Gastrocnemius medialis (tissue), 4 donors: ENCODE measurements around the gene SCARB1. TPM values are rescaled to one million over a fixed set of nuclear protein-coding genes. Genes with fewer than 3 reads are reported as not detected.

ENCODE experiments used
- ATAC-seq, 2 donors: fragments of 150-250 bp; one replicate each; pipeline ENCODE4 v1.9.1; 2016
- DNase-seq, 2 donors: peaks; one replicate each; pipeline ENCODE4 v3.0.0-alpha.2; 2019
- H3K27ac ChIP-seq, 4 donors: fragments of 200-600 bp; sonication (generic); 1 replicate in 1 of 4; 2 replicates in 3 of 4; pipeline ENCODE4 v1.5.1; 2016 to 2018; ENCODE audit warnings: mild to moderate bottlenecking in 2 of 4, moderate library complexity in 1 of 4
- H3K27me3 ChIP-seq, 3 donors: fragments of 200-600 bp; sonication (generic) in 2 of 3; 1 replicate in 1 of 3; 2 replicates in 2 of 3; pipeline versions ENCODE4 v1.5.1 to v1.6.0; 2016 to 2019; ENCODE audit warnings: mild to moderate bottlenecking in 1 of 3, moderate library complexity in 1 of 3
- H3K36me3 ChIP-seq, 2 donors: fragments of 200-600 bp; sonication (generic) in 1 of 2; one replicate each; pipeline ENCODE4 v1.5.1; 2017 to 2018
- H3K4me1 ChIP-seq, 2 donors: fragments of 200-600 bp; sonication (generic) in 1 of 2; one replicate each; pipeline ENCODE4 v1.5.1; 2016 to 2017; ENCODE audit warnings: mild to moderate bottlenecking in 2 of 2
- H3K4me3 ChIP-seq, 4 donors: fragments of 200-600 bp; sonication (generic) in 3 of 4; 1 replicate in 1 of 4; 2 replicates in 3 of 4; pipeline ENCODE4 v1.5.1; 2016 to 2019; ENCODE audit warnings: mild to moderate bottlenecking in 2 of 4
- H3K9me3 ChIP-seq, 3 donors: fragments of 200-600 bp; sonication (generic) in 2 of 3; 1 replicate in 1 of 3; 2 replicates in 2 of 3; pipeline ENCODE4 v1.5.1; 2016 to 2019
- CTCF ChIP-seq, 5 experiments: fragments of 450-650 bp in 3 of 5; fragments of 200-600 bp in 2 of 5; sonication (generic) in 2 of 5; IDR thresholded peaks in 4 of 5; conservative IDR thresholded peaks in 1 of 5; 1 replicate in 4 of 5; 2 replicates in 1 of 5; pipeline ENCODE4 v1.5.1; 2016 to 2019; ENCODE audit warnings: antibody characterized with exemption in 5 of 5, mild to moderate bottlenecking in 3 of 5, moderate library complexity in 3 of 5
- POLR2A ChIP-seq, 2 donors: fragments of 450-650 bp; IDR thresholded peaks; one replicate each; pipeline ENCODE4 v1.6.1; 2017; ENCODE audit warnings: antibody characterized with exemption in 2 of 2, mild to moderate bottlenecking in 2 of 2, moderate library complexity in 2 of 2
- in situ Hi-C, 4 donors: fragments of 200-750 bp; cut with MboI; loops; one replicate each; pipeline versions ENCODE4 v1.15.0 to v1.8.0; 2017; ENCODE audit warnings: low sequenced_read_pairs in 4 of 4
- intact Hi-C: fragments of 100-400 bp; cut with DNase I; formaldehyde crosslinking; loops from one replicate; pipeline ENCODE4 v1.15.1; 2023; ENCODE audit warnings: low total_unique reads
- total RNA-seq, 4 donors: library from RNA; depleted of rRNA; stranded (reverse); fragments of >200 nt; gene quantifications; one replicate each; pipeline versions ENCODE4 v1.1.0 to v1.2.3, GENCODE V29; 2016

The SCARB1 gene
- total RNA-seq, 4 donors from 2014 or later = 5.4 to 8.7 (median 6.2) TPM

DNA sequence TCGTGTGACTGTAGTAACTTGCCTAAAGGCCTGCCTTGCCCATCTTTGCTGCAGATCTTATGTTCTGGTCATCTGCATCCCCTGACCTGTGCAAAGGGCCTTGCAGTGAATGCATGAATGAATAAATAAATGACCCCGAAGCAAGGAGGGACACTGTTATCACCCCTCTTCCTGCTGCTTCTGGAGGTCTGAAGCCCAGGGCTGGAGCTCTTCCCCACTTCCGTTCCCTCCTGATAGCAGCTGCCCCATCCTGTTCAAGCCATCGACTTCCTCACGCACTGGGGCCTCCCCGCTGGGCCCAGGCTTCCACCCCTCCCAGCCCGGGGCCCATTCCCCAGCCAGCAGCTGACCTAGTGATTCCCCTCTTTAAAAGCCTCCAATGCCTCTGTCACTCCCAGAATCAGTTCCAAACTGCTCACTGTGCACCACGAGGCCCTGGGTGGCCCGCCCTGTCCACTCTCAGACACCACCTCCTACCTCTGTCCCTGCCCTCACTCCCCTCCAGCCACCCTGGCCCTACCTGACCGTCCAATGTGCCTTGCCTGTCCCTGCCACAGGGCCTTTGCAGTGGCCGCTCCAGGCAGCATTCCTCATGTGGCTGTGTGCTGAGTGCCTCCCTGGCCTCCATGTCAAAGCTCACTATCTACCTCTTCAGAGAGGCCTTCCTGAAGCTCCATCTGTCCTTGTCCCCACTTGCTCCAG is 78.6 kb downstream of the SCARB1 start:
- ATAC-seq (no peak), DNase-seq (no peak)
- Histone ChIP-seq H3K4me3 (no peak overlapping the region), H3K27me3 (no peaks in the 10 kb centered on the region), H3K27ac (no peak overlapping the region), H3K4me1 (peaks cover 0 to 4% of the 10 kb centered on the region in 2 donors), H3K36me3 (no peaks in the 10 kb centered on the region), H3K9me3 (no peaks in the 10 kb centered on the region)
- TF ChIP-seq POLR2A (IDR thresholded peaks at IDR 0.05) (no peak), CTCF (IDR thresholded peaks at IDR 0.05 in 4 of 5, conservative IDR thresholded peaks at IDR 0.05 in 1 of 5) (no peak)
- intact Hi-C loops = no loop called here
- in situ Hi-C loops = no loop called here

DNA sequence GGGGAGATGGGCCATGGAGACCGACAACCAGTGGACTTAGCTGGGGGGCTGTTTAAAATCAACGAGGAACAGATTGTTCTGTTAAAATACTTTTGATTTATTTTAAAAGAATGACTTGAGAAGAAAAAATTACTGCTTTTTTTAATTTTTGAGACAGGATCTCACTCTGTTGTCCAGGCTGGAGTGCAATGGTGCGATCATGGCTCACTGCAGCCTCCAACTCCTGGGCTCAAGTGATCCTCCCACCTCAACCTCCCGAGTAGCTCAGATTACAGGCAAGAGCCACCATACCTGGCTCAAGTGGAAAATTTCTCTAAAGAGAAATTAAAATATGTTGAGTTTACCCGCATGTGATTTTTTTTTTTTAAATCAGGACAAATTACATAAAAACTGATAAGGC is 80.6 kb downstream of the SCARB1 start:
- intact Hi-C loops (no loop called here), in situ Hi-C loops (no loop called here)
- H3K4me1 ChIP-seq = peaks cover 0 to 4% of the 10 kb centered on the region in 2 donors
- ATAC-seq = no peak
- DNase-seq = no peak
- no peak overlapping the region for H3K4me3 ChIP-seq
- no peak overlapping the region for H3K27ac ChIP-seq
- no peaks in the 10 kb centered on the region for H3K9me3 ChIP-seq
- no peaks in the 10 kb centered on the region for H3K36me3 ChIP-seq
- H3K27me3 ChIP-seq = no peaks in the 10 kb centered on the region
- TF ChIP-seq CTCF (IDR thresholded peaks at IDR 0.05 in 4 of 5, conservative IDR thresholded peaks at IDR 0.05 in 1 of 5) (no peak), POLR2A (IDR thresholded peaks at IDR 0.05) (no peak)

- DNase-seq = no peak
- intact Hi-C loops (no loop called here), in situ Hi-C loops (no loop called here)
These were observed 81.5 kb downstream of the SCARB1 start for GRCh38 chr12:124782132-124782531.

GRCh38 chr12:124780752-124781685 is 82.6 kb downstream of the SCARB1 start:
- Histone ChIP-seq H3K27me3 (no peaks in the 10 kb centered on the region), H3K4me1 (no peaks in the 10 kb centered on the region), H3K4me3 (no peak overlapping the region), H3K9me3 (no peaks in the 10 kb centered on the region), H3K27ac (no peak overlapping the region), H3K36me3 (no peaks in the 10 kb centered on the region)
- TF ChIP-seq POLR2A (IDR thresholded peaks at IDR 0.05) (no peak), CTCF (IDR thresholded peaks at IDR 0.05 in 4 of 5, conservative IDR thresholded peaks at IDR 0.05 in 1 of 5) (no peak)
- intact Hi-C loops = no loop called here
- in situ Hi-C loops = no loop called here
- DNase-seq (no peak), ATAC-seq (no peak)

More at GRCh38 chr12:124782132-124782531, 81.5 kb downstream of the SCARB1 start:
- no peak overlapping the region for H3K4me3 ChIP-seq
- peaks cover 0 to 3% of the 10 kb centered on the region in 2 donors for H3K4me1 ChIP-seq
- TF ChIP-seq CTCF (IDR thresholded peaks at IDR 0.05 in 4 of 5, conservative IDR thresholded peaks at IDR 0.05 in 1 of 5) = no peak
- no peak for TF ChIP-seq POLR2A (IDR thresholded peaks at IDR 0.05)
- no peaks in the 10 kb centered on the region for H3K36me3 ChIP-seq
- no peaks in the 10 kb centered on the region for H3K27me3 ChIP-seq
- H3K27ac ChIP-seq = no peak overlapping the region
- no peaks in the 10 kb centered on the region for H3K9me3 ChIP-seq
- no peak for ATAC-seq
